Measurements from ENCODE around the gene SIRPD. TPM values are rescaled to one million over a fixed set of nuclear protein-coding genes. Genes with fewer than 3 reads are reported as not detected.
"Not testable (repeated sequence)": the region's sequence is repeated elsewhere in the genome, so short reads cannot be mapped to it uniquely, and the experiment has no call there.

SIRPD gene
- total RNA-seq, 1 donor: 0.27 TPM

GRCh38 chr20:1497371-1497770, 60.1 kb downstream of the SIRPD start:
- not testable (repeated sequence) for DNase-seq (ENCODE audit: low read depth in 2 of 3, low spot score in 2 of 3)

DNA sequence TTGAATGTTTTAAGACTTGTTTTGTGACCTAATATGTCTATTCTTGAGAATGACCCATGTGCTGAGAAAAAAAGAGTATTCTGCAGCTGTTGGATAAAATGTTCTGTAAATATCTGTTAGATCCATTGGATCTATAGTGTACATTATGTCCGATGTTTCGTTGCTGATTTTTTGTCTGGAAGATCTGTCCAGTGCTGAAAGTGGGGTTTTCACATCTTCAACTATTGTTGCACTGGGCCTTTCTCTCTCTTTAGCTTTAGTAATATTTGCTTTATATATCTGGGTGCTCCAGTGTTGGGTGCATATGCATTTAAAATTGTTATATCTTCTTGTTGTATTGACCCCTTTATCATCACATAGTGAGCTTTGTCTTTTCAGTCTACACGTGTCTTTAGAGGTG, 60.6 kb downstream of the SIRPD start:
- DNase-seq (ENCODE audit: low read depth in 2 of 3, low spot score in 2 of 3): no peak

- no peak for DNase-seq (ENCODE audit: low read depth in 2 of 3, low spot score in 2 of 3)
Observed at GRCh38 chr20:1494436-1494835, 63.1 kb downstream of the SIRPD start.

GRCh38 chr20:1493536-1493935, 64.0 kb downstream of the SIRPD start:
- no peak for DNase-seq (ENCODE audit: low read depth in 2 of 3, low spot score in 2 of 3)

DNA sequence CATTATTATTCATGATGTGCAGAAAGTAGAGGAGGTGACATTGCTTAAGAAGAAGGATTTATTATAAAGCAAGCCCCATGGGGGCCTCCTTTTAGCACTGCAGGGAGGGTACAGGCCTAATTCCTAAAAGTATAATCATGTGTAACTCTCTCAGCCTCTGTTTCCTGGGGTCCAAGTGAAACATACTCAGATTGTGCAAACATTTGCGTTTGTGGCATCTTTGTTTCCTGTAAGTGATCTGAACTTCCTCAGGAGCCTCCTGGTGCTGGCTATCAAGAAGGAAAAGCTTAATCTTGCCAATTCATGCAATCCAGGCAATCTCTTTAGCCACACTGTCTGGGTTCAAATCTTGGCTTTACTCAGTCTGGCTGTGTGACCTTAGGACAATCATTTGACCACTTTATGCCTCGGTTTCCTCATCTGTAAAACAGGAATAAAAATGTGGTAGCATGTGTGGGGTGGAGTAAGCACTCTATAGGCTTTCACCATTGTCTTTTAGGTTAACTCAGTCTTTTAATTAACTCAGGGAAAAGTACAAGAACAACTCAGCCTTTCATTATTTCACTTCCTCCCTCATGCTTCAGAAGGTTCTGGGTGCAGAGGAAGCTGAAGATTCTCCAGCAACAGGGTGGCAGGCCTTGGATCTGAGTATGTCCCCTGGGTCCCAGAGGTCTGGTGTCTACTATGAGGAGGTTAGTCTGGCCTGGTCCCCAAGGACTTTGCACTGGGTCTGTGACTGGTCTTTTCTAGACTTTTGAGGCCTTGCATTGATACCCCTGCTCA, 65.5 kb downstream of the SIRPD start:
- DNase-seq (ENCODE audit: low read depth in 2 of 3, low spot score in 2 of 3): no peak

GRCh38 chr20:1491281-1491840, 66.1 kb downstream of the SIRPD start, which contains the start of gene SIRPB2:
Gene SIRPB2 (minus strand): TSS chr20:1491420. CDS start chr20:1491359, 61 bp downstream.
- peak in 2 of 3 donors; percentile 42 to 81 for DNase-seq (ENCODE audit: low read depth in 2 of 3, low spot score in 2 of 3)

DNA sequence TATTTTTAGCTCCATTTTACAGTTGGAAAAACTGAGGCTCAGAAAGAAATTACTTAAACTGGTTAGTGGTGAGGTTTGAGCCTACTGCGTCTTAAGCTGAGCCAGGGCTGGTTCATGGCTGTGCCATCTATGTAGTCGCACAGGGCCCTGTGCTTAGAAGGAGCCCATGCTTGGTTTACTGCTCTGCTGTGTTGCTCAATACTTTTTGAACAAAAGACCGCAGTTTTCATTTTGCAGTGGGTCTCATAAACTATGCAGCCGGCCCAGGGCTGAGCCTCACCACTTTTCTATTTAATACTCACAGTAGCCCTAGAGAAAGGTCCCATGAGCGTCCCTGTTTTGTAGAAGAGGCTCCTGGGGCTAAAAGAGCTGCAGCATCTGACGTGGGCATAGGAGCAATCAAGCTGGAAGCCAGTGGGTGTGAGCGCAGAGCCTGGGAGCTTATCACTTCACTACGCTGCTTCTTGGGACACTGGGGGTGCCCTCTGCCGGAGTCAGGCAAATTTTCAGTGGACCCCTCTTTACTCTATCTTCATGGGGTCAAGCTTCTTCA, 66.8 kb downstream of the SIRPD start:
- no peak for DNase-seq (ENCODE audit: low read depth in 2 of 3, low spot score in 2 of 3)

GRCh38 chr20:1489764-1490436, 67.6 kb downstream of the SIRPD start:
- no peak for DNase-seq (ENCODE audit: low read depth in 2 of 3, low spot score in 2 of 3)

- no peak for DNase-seq (ENCODE audit: low read depth in 2 of 3, low spot score in 2 of 3)
Observed at GRCh38 chr20:1489325-1489724, 68.2 kb downstream of the SIRPD start.

DNA sequence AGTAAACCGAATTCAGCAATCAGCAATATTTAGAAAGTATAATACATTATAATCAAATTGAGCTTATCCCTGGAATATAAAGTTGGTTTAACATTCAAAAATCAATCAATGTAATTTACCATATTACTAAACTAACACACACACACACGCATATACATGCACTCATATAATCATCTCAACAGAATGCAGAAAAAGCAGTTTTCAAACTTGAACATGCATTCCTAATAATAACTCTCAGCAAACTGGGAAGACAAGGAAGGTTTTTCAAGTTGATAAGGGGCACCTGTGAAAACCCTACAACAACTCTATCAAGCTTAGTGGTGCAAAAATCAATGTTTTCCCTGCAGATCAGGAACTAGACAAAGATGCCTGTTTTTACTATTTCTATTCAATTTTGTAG, 70.9 kb downstream of the SIRPD start:
- DNase-seq (ENCODE audit: low read depth in 2 of 3, low spot score in 2 of 3): no peak

GRCh38 chr20:1484438-1485116, 72.9 kb downstream of the SIRPD start:
- no peak for DNase-seq (ENCODE audit: low read depth in 2 of 3, low spot score in 2 of 3)

Small RNAs within 50 kb of the gene (small RNA-seq; reads per million reads assigned to genes)
- gene RNU6-917P: not detected

Other genes starting within 250 kb of the SIRPD start
- gene SDCBP2, start 228.6 kb downstream of the SIRPD start, total RNA-seq: 0.81 TPM
- 107 TPM for gene FKBP1A, start 164.7 kb downstream of the SIRPD start, total RNA-seq
- 30.7 TPM for gene NSFL1C, start 90.9 kb downstream of the SIRPD start, total RNA-seq
- gene SIRPB2, start 66.3 kb downstream of the SIRPD start, total RNA-seq: 1.3 TPM
- 1.9 TPM for gene SIRPB1, start 62.3 kb upstream of the SIRPD start, total RNA-seq
- under 0.01 TPM for gene SIRPG, start 100.1 kb upstream of the SIRPD start, total RNA-seq